Gastroesophageal sphincter (tissue), 4 donors: ENCODE data around the gene KCTD2. TPM values are rescaled to one million over a fixed set of nuclear protein-coding genes. Genes with fewer than 3 reads are reported as not detected.

Experiments used
- ATAC-seq: fragments of 150-250 bp; one replicate; pipeline ENCODE4 v1.9.1; 2016; ENCODE audit warnings: mild to moderate bottlenecking, moderate library complexity
- H3K27ac ChIP-seq, 4 donors: fragments of 200-600 bp; sonication (generic) in 3 of 4; 1 replicate in 3 of 4; 2 replicates in 1 of 4; pipeline ENCODE4 v1.5.1; 2016 to 2019
- H3K27me3 ChIP-seq: fragments of 200-600 bp; sonication (generic); one replicate; pipeline ENCODE4 v1.5.1; 2019
- H3K36me3 ChIP-seq, 2 donors: fragments of 200-600 bp; sonication (generic); one replicate each; pipeline ENCODE4 v1.5.1; 2019; ENCODE audit warnings: control low read depth in 1 of 2
- H3K4me1 ChIP-seq, 3 donors: fragments of 200-600 bp; sonication (generic); 1 replicate in 2 of 3; 2 replicates in 1 of 3; pipeline ENCODE4 v1.5.1; 2016 to 2019; ENCODE audit warnings: control low read depth in 2 of 3
- H3K4me3 ChIP-seq, 2 donors: fragments of 200-600 bp; sonication (generic); one replicate each; pipeline ENCODE4 v1.5.1; 2019; ENCODE audit warnings: mild to moderate bottlenecking in 1 of 2, moderate library complexity in 1 of 2
- H3K9me3 ChIP-seq, 3 donors: fragments of 200-600 bp; sonication (generic); one replicate each; pipeline ENCODE4 v1.5.1; 2017 to 2019; ENCODE audit warnings: control low read depth in 2 of 3
- CTCF ChIP-seq, 4 experiments: fragments of 200-600 bp in 2 of 4; fragments of 450-650 bp in 2 of 4; sonication (generic) in 1 of 4; IDR thresholded peaks; one replicate each; pipeline ENCODE4 v1.5.1; 2017 to 2019; ENCODE audit warnings: antibody characterized with exemption in 4 of 4, mild to moderate bottlenecking in 2 of 4, moderate library complexity in 2 of 4
- EP300 ChIP-seq: sonication (generic); formaldehyde crosslinking; IDR thresholded peaks from one replicate; pipeline ENCODE4 v1.6.1; 2017; ENCODE audit warnings: antibody characterized with exemption, mild to moderate bottlenecking
- POLR2A ChIP-seq, 2 donors: fragments of 450-650 bp; IDR thresholded peaks; one replicate each; pipeline ENCODE4 v1.6.1; 2017; ENCODE audit warnings: antibody characterized with exemption in 2 of 2, mild to moderate bottlenecking in 2 of 2, moderate library complexity in 1 of 2
- POLR2AphosphoS5 ChIP-seq: sonication (generic); formaldehyde crosslinking; IDR thresholded peaks from one replicate; pipeline ENCODE4 v1.6.1; 2017; ENCODE audit warnings: antibody characterized with exemption
- WGBS, 2 donors: methylation state at CpG; one replicate each; pipeline ENCODE4 v1.1.5; 2018; ENCODE audit warnings: low coverage in 1 of 2; 5-methylcytosine and 5-hydroxymethylcytosine counted together
- total RNA-seq, 4 donors: library from RNA; depleted of rRNA; stranded (reverse); fragments of >200 nt; gene quantifications; one replicate each; pipeline ENCODE4 v1.1.0, GENCODE V29; 2016

Gene KCTD2
- total RNA-seq, 4 donors from 2014 or later, result 27.1 to 39.7 (median 28.8) TPM

GRCh38 chr17:75031972-75032719 lies 14.9 kb upstream of the KCTD2 start:
- H3K36me3 ChIP-seq, result no peaks in the 10 kb centered on the region
- no peaks in the 10 kb centered on the region for H3K9me3 ChIP-seq
- peak overlapping the region; percentile 9 to 96 (median 84) for H3K27ac ChIP-seq
- H3K4me1 ChIP-seq, result peaks cover 0 to 52% (median 17%) of the 10 kb centered on the region in 3 donors
- H3K4me3 ChIP-seq, result peak overlapping the region; percentile 13 to 84
- no peaks in the 10 kb centered on the region for H3K27me3 ChIP-seq
- TF ChIP-seq EP300 (no peak), CTCF (IDR thresholded peaks at IDR 0.05) (no peak), POLR2A (IDR thresholded peaks at IDR 0.05) (no peak), POLR2AphosphoS5 (peak; percentile 39)
- peak; percentile 60 for ATAC-seq
- 8 to 11% methylated on average over 4 to 10 of the region's 10 CpGs for WGBS, 2 donors

DNA sequence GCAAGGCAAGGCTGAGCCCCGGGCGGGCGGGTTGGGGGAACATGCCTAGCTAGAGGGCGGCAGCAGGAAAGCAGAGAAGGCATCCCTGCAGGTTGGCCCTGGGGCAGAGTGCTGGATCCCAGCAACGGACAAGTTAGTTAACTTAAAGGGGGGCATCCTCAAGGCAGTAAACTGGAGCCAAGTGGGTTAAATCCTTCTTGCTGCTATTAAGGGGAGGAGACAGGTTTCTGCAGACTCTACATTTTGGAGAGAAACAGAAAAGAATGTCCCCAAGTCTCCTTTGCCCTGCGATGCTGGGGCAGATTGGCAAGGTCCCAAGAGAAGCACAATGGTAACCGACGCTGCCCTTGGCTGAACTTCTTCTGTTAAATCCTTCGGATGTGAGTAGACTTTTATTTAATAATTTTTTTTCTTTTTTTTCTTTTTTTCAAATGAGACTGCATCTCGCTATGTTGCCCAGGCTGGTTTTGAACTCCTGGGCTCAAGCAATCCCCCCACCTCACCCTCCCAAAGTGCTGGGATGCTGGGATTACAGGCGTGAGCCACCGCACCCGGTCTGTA lies 14.2 kb upstream of the KCTD2 start:
- WGBS, 2 donors, result 3 to 4% methylated on average over 10 to 11 of the region's 13 CpGs
- Histone ChIP-seq H3K36me3 (peaks cover 0 to 4% of the 10 kb centered on the region in 2 donors), H3K4me3 (peak overlapping the region; percentile 13 to 84), H3K27ac (peak overlapping the region; percentile 9 to 96 (median 94)), H3K4me1 (peaks cover 0 to 52% (median 17%) of the 10 kb centered on the region in 3 donors), H3K9me3 (no peaks in the 10 kb centered on the region), H3K27me3 (no peaks in the 10 kb centered on the region)
- TF ChIP-seq POLR2A (IDR thresholded peaks at IDR 0.05), result no peak
- peak in 1 of 4 experiments; percentile 13 for TF ChIP-seq CTCF (IDR thresholded peaks at IDR 0.05)
- no peak for ATAC-seq

DNA sequence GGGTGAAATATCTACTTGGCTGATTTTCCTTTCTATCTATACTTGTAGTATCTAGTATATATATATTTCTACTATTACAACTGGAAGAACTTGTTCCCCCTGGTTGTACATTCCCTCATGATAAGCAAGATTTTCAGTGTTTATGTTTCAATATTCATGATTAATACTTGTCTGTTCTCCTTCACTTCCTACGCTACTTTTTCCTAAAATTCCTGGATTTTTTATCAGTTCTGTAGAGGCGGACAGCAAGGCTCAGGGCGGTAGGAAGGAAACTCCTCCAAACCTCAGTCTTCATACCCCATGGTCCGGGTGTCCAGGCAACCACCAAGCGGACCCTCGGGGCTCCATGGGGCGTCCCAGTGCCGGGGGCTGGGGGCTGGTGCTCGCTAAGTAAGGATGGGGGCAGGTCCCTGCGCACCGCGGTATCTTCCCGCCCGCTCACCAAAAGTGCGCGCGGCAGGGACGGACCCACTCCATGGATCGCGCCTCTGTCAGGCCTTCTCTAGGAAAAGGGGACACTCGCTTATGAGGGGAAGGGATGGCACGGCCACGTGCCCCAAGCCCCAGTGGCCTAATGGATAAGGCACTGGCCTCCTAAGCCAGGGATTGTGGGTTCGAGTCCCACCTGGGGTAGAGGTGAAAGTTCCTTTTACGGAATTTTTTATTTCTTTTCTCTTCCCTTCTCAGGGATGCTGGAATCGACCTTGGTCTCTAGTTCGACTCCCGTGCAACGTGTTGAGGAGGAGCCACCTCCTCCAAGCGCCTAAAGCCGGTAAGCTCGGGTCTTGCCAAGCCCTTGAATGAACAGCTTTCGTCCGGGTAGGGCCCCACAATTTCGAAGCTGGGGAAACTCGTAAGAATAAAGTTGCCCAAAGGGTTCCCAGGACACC lies 13.4 kb upstream of the KCTD2 start:
- ATAC-seq, result peak; percentile 76
- 0% methylated on average over 4 to 12 of the region's 36 CpGs for WGBS, 2 donors

More for the DNA sequence above, 13.4 kb upstream of the KCTD2 start:
- peak; percentile 30 for TF ChIP-seq POLR2AphosphoS5
- TF ChIP-seq POLR2A (IDR thresholded peaks at IDR 0.05), result peak in 1 of 2 donors; percentile 17
- TF ChIP-seq CTCF (IDR thresholded peaks at IDR 0.05), result peak in 2 of 4 experiments; percentile 8 to 10
- TF ChIP-seq EP300, result no peak
- Histone ChIP-seq H3K4me3 (peak overlapping the region; percentile 67 to 84), H3K27me3 (no peaks in the 10 kb centered on the region), H3K27ac (peak overlapping the region; percentile 83 to 96 (median 94)), H3K36me3 (peaks cover 0 to 12% of the 10 kb centered on the region in 2 donors), H3K4me1 (peaks cover 0 to 52% (median 17%) of the 10 kb centered on the region in 3 donors), H3K9me3 (no peaks in the 10 kb centered on the region)
